Measurements from ENCODE around the gene SMARCA1. TPM values are rescaled to one million over a fixed set of nuclear protein-coding genes. Genes with fewer than 3 reads are reported as not detected.

Gene SMARCA1
- total and polyA plus RNA-seq, 2 of the 4 experiments (the other 2 are of a cell fraction), result 31.0 to 32.8 TPM

DNA sequence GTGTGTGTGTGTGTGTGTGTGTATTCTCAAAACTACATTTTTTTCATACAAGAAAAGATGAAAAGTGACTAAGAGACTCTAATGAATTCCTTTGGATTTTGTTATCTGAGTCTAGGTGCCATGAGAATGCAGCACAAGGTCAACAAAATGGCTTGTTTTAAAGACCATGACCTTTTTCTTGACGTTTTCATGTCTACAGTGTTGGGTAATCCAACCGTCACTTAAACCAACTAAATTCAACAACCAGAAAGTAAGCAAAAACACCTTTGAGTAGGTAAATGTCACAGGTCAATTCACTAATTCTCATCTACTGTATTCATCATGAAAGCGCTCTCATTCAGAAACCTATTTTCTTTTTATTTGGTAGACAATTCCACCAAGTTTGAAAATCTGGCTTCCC is 3.1 kb downstream of the SMARCA1 start:
- Histone ChIP-seq H2AFZ (replicated peaks; ENCODE audit: low read length, poor library complexity) (no peak overlapping the region), H2AK5ac (ENCODE audit: low read depth, low read length) (no peak overlapping the region), H3K4me2 (ENCODE audit: low read depth, low read length) (no peak overlapping the region), H3K18ac (ENCODE audit: low read depth, low read length) (no peak overlapping the region), H4K20me1 (ENCODE audit: insufficient read depth, low read length) (peaks cover 13% of the 10 kb centered on the region; the same call in 1 of the 2 replicates), H3K23ac (ENCODE audit: low read depth, low read length) (no peak overlapping the region), H4K91ac (ENCODE audit: insufficient read depth, low read depth, low read length) (no peak overlapping the region), H3K9me1 (ENCODE audit: insufficient read depth, low read length) (no peaks in the 10 kb centered on the region), H3K9me3 (ENCODE audit: control insufficient read depth, insufficient read depth, low read length) (no peaks in the 10 kb centered on the region), H3K14ac (replicated peaks; ENCODE audit: low read depth, low read length) (no peak overlapping the region), H4K8ac (ENCODE audit: low read depth in 2 of 2, low read length in 2 of 2) (no peak overlapping the region), H2BK15ac (ENCODE audit: low read depth, low read length) (no peak overlapping the region), H2BK5ac (ENCODE audit: low read depth, low read length, poor library complexity, severe bottlenecking) (no peak overlapping the region), H3K4me3 (ENCODE audit: insufficient read depth, low read depth, low read length) (no peak overlapping the region), H3K9ac (ENCODE audit: low read depth, low read length) (no peak overlapping the region), H3K36me3 (ENCODE audit: control insufficient read depth, insufficient read depth, low read length) (peaks cover 4% of the 10 kb centered on the region; the same call in 1 of the 2 replicates), H3K27me3 (ENCODE audit: control insufficient read depth, insufficient read depth, low read length) (no peaks in the 10 kb centered on the region), H3K56ac (ENCODE audit: extremely low read depth, insufficient read depth, low read length) (no peak overlapping the region), H3K79me1 (ENCODE audit: low read depth in 1 of 2, low read length in 2 of 2) (peaks cover 0 to 7% of the 10 kb centered on the region in 2 experiments; a peak in 2 of 4 replicates), H4K5ac (ENCODE audit: low read depth, low read length) (no peak overlapping the region), H3K4me1 (ENCODE audit: control insufficient read depth, insufficient read depth, low read length) (no peaks in the 10 kb centered on the region), H2BK120ac (ENCODE audit: low read depth, low read length) (no peak overlapping the region), H2BK20ac (ENCODE audit: low read depth, low read length) (no peak overlapping the region), H3K27ac (ENCODE audit: insufficient read depth, low read length) (no peak overlapping the region), H3K4ac (ENCODE audit: low read depth, low read length) (no peak overlapping the region), H2AK9ac (replicated peaks; ENCODE audit: low read depth, low read length, poor library complexity) (no peak overlapping the region)
- dilution Hi-C loops (cut with HindIII; ENCODE audit: low sequenced_read_pairs, unreplicated experiment), result no loop called here
- in situ Hi-C loops (cut with MboI; ENCODE audit: low sequenced_read_pairs), result no loop called here
- ChIA-PET CTCF (no interaction called here), POLR2A (ENCODE audit: unreplicated experiment) (no interaction called here)
- no peak for ATAC-seq (ENCODE audit: low read depth)
- no peak for DNase-seq
- intact Hi-C loops (cut with micrococcal nuclease), result no loop called here
- BruUV-seq (replicated peaks), result no TSS peak
- TF ChIP-seq BHLHE40 (IDR thresholded peaks at IDR 0.05; ENCODE audit: low read depth, low read length), result no peak
- TF ChIP-seq RFX5 (IDR thresholded peaks at IDR 0.05; ENCODE audit: low read depth, low read length), result no peak
- no peak for TF ChIP-seq SMC3 (IDR thresholded peaks at IDR 0.05; ENCODE audit: low read depth, low read length)
- WGBS, 2 experiments (ENCODE audit: extremely low coverage in 2 of 2, insufficient read length in 1 of 2), result no CpG with 5 or more reads among the region's 3 CpGs

Measured in IMR-90 (cell line).